HUES6 (cell line): ENCODE data around the gene RPL21.

Experiments used
- H3K27ac ChIP-seq: 2 replicates; pipeline ENCODE4 v1.7.0; 2013; ENCODE audit warnings: low read depth, mild to moderate bottlenecking, low read length, inconsistent platforms
- H3K27me3 ChIP-seq: 2 replicates; pipeline ENCODE4 v1.6.1; 2013; ENCODE audit warnings: low read length; ENCODE audit not compliant: control insufficient read depth, insufficient read depth
- H3K36me3 ChIP-seq: 2 replicates; pipeline ENCODE4 v1.6.1; 2013; ENCODE audit warnings: low read length; ENCODE audit not compliant: control insufficient read depth, insufficient read depth
- H3K4me1 ChIP-seq: 2 replicates; pipeline ENCODE4 v1.6.1; 2013; ENCODE audit warnings: low read length; ENCODE audit not compliant: control insufficient read depth, insufficient read depth
- H3K4me3 ChIP-seq: 2 replicates; pipeline ENCODE4 v1.5.1; 2013; ENCODE audit warnings: low read depth, low read length
- H3K9ac ChIP-seq: one replicate; pipeline ENCODE4 v1.6.1; 2013; ENCODE audit warnings: mild to moderate bottlenecking, low read length
- H3K9me3 ChIP-seq: 2 replicates; pipeline ENCODE4 v1.6.1; 2013; ENCODE audit warnings: low read depth, low read length; ENCODE audit not compliant: control insufficient read depth, insufficient read depth

RPL21 gene

GRCh38 chr13:27300941-27301586, 49.7 kb downstream of the RPL21 start:
- no peaks in the 10 kb centered on the region for H3K9me3 ChIP-seq
- H3K36me3 ChIP-seq = no peaks in the 10 kb centered on the region
- no peak overlapping the region for H3K9ac ChIP-seq
- no peak overlapping the region for H3K4me3 ChIP-seq
- no peaks in the 10 kb centered on the region for H3K27me3 ChIP-seq
- H3K27ac ChIP-seq = no peak overlapping the region
- no peaks in the 10 kb centered on the region for H3K4me1 ChIP-seq

GRCh38 chr13:27302643-27303262, 51.4 kb downstream of the RPL21 start:
- no peak overlapping the region for H3K9ac ChIP-seq
- no peak overlapping the region for H3K27ac ChIP-seq
- H3K9me3 ChIP-seq = no peaks in the 10 kb centered on the region
- H3K27me3 ChIP-seq = no peaks in the 10 kb centered on the region
- no peak overlapping the region for H3K4me3 ChIP-seq
- H3K36me3 ChIP-seq = no peaks in the 10 kb centered on the region
- no peaks in the 10 kb centered on the region for H3K4me1 ChIP-seq

- no peak overlapping the region for H3K9ac ChIP-seq
- no peak overlapping the region for H3K27ac ChIP-seq
- H3K27me3 ChIP-seq = no peaks in the 10 kb centered on the region
- no peaks in the 10 kb centered on the region for H3K36me3 ChIP-seq
- no peaks in the 10 kb centered on the region for H3K9me3 ChIP-seq
- no peak overlapping the region for H3K4me3 ChIP-seq
- no peaks in the 10 kb centered on the region for H3K4me1 ChIP-seq
Measured at GRCh38 chr13:27304099-27304498, 52.7 kb downstream of the RPL21 start.

GRCh38 chr13:27304611-27305010, 53.3 kb downstream of the RPL21 start:
- no peaks in the 10 kb centered on the region for H3K4me1 ChIP-seq
- H3K36me3 ChIP-seq = no peaks in the 10 kb centered on the region
- H3K27me3 ChIP-seq = no peaks in the 10 kb centered on the region
- no peak overlapping the region for H3K4me3 ChIP-seq
- H3K27ac ChIP-seq = no peak overlapping the region
- H3K9me3 ChIP-seq = no peaks in the 10 kb centered on the region
- no peak overlapping the region for H3K9ac ChIP-seq
